DOHH2 (cell line): ENCODE measurements around the gene SLC25A51.

Source experiments
- EZH2phosphoT487 ChIP-seq: fragments of 200-600 bp; sonication (generic); IDR thresholded peaks from 2 replicates; pipeline ENCODE4 v1.6.1; 2017; ENCODE audit warnings: borderline replicate concordance, mild to moderate bottlenecking, antibody characterized with exemption, low read length, moderate library complexity, mixed read lengths
- TF ChIP-seq, protein P1 (sequence below): fragments of 200-600 bp; sonication (generic); IDR thresholded peaks from one replicate; pipeline ENCODE4 v1.5.1; 2014; ENCODE audit warnings: antibody characterized with exemption, mild to moderate bottlenecking, low read depth, low read length; ENCODE audit not compliant: poor library complexity, severe bottlenecking

DNA sequence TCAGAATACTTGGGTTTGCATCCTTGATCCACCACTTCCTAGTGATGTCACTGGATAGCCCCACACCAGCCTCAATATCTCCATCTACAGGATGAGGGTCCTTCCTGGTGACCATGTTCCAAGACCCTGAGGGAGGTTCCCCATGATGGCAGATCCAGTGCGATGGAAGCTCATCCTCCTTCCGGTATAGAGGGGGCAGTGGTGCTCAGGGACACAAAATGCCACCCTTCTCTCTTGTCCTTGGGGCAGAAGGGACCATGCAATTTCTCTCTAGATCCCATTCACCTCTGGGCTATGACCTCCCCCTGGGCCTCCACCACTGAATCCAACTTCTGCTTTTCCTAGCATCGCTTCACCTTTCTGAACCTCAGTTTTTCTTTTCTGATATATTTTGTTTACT lies 5.4 kb upstream of the SLC25A51 start:
- TF ChIP-seq, protein P1, sequence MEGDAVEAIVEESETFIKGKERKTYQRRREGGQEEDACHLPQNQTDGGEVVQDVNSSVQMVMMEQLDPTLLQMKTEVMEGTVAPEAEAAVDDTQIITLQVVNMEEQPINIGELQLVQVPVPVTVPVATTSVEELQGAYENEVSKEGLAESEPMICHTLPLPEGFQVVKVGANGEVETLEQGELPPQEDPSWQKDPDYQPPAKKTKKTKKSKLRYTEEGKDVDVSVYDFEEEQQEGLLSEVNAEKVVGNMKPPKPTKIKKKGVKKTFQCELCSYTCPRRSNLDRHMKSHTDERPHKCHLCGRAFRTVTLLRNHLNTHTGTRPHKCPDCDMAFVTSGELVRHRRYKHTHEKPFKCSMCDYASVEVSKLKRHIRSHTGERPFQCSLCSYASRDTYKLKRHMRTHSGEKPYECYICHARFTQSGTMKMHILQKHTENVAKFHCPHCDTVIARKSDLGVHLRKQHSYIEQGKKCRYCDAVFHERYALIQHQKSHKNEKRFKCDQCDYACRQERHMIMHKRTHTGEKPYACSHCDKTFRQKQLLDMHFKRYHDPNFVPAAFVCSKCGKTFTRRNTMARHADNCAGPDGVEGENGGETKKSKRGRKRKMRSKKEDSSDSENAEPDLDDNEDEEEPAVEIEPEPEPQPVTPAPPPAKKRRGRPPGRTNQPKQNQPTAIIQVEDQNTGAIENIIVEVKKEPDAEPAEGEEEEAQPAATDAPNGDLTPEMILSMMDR: no peak
- TF ChIP-seq EZH2phosphoT487: no peak
